H9 (cell line): ENCODE data around the gene MMP2. TPM values are rescaled to one million over a fixed set of nuclear protein-coding genes. Genes with fewer than 3 reads are reported as not detected.

ENCODE experiments used
- DNase-seq: peaks from one replicate; pipeline ENCODE4 v3.0.0-alpha.2; 2017
- H2AFZ ChIP-seq: one replicate; pipeline ENCODE4 v1.6.1; 2013; ENCODE audit warnings: mild to moderate bottlenecking, low read length, control low read depth, moderate library complexity
- H2AK5ac ChIP-seq: 2 replicates; pipeline ENCODE4 v1.6.1; 2013; ENCODE audit warnings: low read length, control low read depth, mixed read lengths; ENCODE audit not compliant: insufficient read length
- H2BK120ac ChIP-seq: one replicate; pipeline ENCODE4 v1.6.1; 2013; ENCODE audit warnings: low read depth, mild to moderate bottlenecking, low read length, control low read depth, inconsistent platforms; ENCODE audit not compliant: poor library complexity, severe bottlenecking
- H2BK12ac ChIP-seq: 2 replicates; pipeline ENCODE4 v1.6.1; 2013; ENCODE audit warnings: low read length, control low read depth, mixed read lengths, low read depth; ENCODE audit not compliant: insufficient read length
- H2BK15ac ChIP-seq: 2 replicates; pipeline ENCODE4 v1.6.1; 2013; ENCODE audit warnings: low read depth, low read length, control low read depth
- H2BK20ac ChIP-seq: one replicate; pipeline ENCODE4 v1.6.1; 2013; ENCODE audit warnings: low read depth, mild to moderate bottlenecking, low read length, control low read depth, inconsistent platforms; ENCODE audit not compliant: poor library complexity, severe bottlenecking
- H2BK5ac ChIP-seq: 2 replicates; pipeline ENCODE4 v1.6.1; 2013; ENCODE audit warnings: low read length, control low read depth, mixed read lengths; ENCODE audit not compliant: insufficient read length
- H3K14ac ChIP-seq: 2 replicates; pipeline ENCODE4 v1.6.1; 2013; ENCODE audit warnings: low read length, control low read depth; ENCODE audit not compliant: insufficient read depth
- H3K18ac ChIP-seq: 2 replicates; pipeline ENCODE4 v1.6.1; 2013; ENCODE audit warnings: low read depth, mild to moderate bottlenecking, mixed read lengths, low read length, control low read depth; ENCODE audit not compliant: insufficient read length
- H3K23ac ChIP-seq: 2 replicates; pipeline ENCODE4 v1.6.1; 2013; ENCODE audit warnings: low read length, control low read depth, mixed read lengths, low read depth; ENCODE audit not compliant: insufficient read length
- H3K23me2 ChIP-seq: 2 replicates; pipeline ENCODE4 v1.6.1; 2013; ENCODE audit warnings: low read depth, mild to moderate bottlenecking, mixed read lengths, low read length, control low read depth; ENCODE audit not compliant: insufficient read length, poor library complexity, severe bottlenecking
- H3K27ac ChIP-seq: 2 replicates; pipeline ENCODE4 v1.5.1; 2013; ENCODE audit warnings: low read length, control low read depth, mixed read lengths, low read depth; ENCODE audit not compliant: insufficient read length
- H3K27me3 ChIP-seq: 2 replicates; pipeline ENCODE4 v1.6.1; 2013; ENCODE audit warnings: low read length, control low read depth, inconsistent platforms; ENCODE audit not compliant: insufficient read depth
- H3K4ac ChIP-seq: 2 replicates; pipeline ENCODE4 v1.6.1; 2013; ENCODE audit warnings: low read depth, mild to moderate bottlenecking, control low read depth, inconsistent platforms, low read length, moderate library complexity
- H3K4me1 ChIP-seq: 2 replicates; pipeline ENCODE4 v1.6.1; 2013; ENCODE audit warnings: low read length, control low read depth, inconsistent platforms; ENCODE audit not compliant: insufficient read depth
- H3K4me2 ChIP-seq: 2 replicates; pipeline ENCODE4 v1.6.1; 2013; ENCODE audit warnings: low read length, control low read depth, mixed read lengths; ENCODE audit not compliant: insufficient read length, insufficient read depth
- H3K56ac ChIP-seq: 2 replicates; pipeline ENCODE4 v1.6.1; 2013; ENCODE audit warnings: low read depth, mild to moderate bottlenecking, mixed read lengths, low read length, control low read depth; ENCODE audit not compliant: insufficient read length
- H3K79me1 ChIP-seq: 2 replicates; pipeline ENCODE4 v1.6.1; 2013; ENCODE audit warnings: low read depth, mild to moderate bottlenecking, moderate library complexity, low read length, control low read depth, inconsistent platforms; ENCODE audit not compliant: insufficient read depth, poor library complexity, severe bottlenecking
- H3K79me2 ChIP-seq: 2 replicates; pipeline ENCODE4 v1.6.1; 2013; ENCODE audit warnings: low read length, control low read depth, inconsistent platforms; ENCODE audit not compliant: insufficient read depth
- H3K9ac ChIP-seq: 2 replicates; pipeline ENCODE4 v1.6.1; 2013; ENCODE audit warnings: low read length, control low read depth, mixed read lengths; ENCODE audit not compliant: insufficient read length; ENCODE audit errors: extremely low read depth
- H3K9me3 ChIP-seq: one replicate; pipeline ENCODE4 v1.6.1; 2013; ENCODE audit warnings: low read depth, low read length, inconsistent platforms; ENCODE audit not compliant: control insufficient read depth
- H3T11ph ChIP-seq: one replicate; pipeline ENCODE4 v1.6.1; 2013; ENCODE audit warnings: mild to moderate bottlenecking, low read length, control low read depth, inconsistent platforms
- H4K20me1 ChIP-seq: one replicate; pipeline ENCODE4 v1.6.1; 2013; ENCODE audit not compliant: control insufficient read depth, insufficient read length, insufficient read depth
- H4K5ac ChIP-seq: 2 replicates; pipeline ENCODE4 v1.6.1; 2013; ENCODE audit warnings: low read depth, mild to moderate bottlenecking, mixed read lengths, low read length, control low read depth; ENCODE audit not compliant: insufficient read length
- H4K8ac ChIP-seq: replicated peaks from 2 replicates; pipeline ENCODE4 v1.6.1; 2013; ENCODE audit warnings: low read length, control low read depth, mixed read lengths, low read depth; ENCODE audit not compliant: insufficient read length
- H4K91ac ChIP-seq: 2 replicates; pipeline ENCODE4 v1.6.1; 2013; ENCODE audit warnings: low read depth, mild to moderate bottlenecking, moderate library complexity, mixed read lengths, low read length, control low read depth; ENCODE audit not compliant: insufficient read length
- H3K27ac Mint-ChIP-seq, 3 experiments: 2 replicates in 2 of 3; 3 replicates in 1 of 3; pipeline ENCODE4 v1.8.0; 2020 to 2021; ENCODE audit warnings: mixed read lengths in 3 of 3, mild to moderate bottlenecking in 1 of 3, moderate library complexity in 1 of 3
- H3K27me3 Mint-ChIP-seq: 2 replicates; pipeline ENCODE4 v1.8.0; 2021; ENCODE audit warnings: low read depth, mild to moderate bottlenecking, moderate library complexity, mixed read lengths
- H3K36me3 Mint-ChIP-seq, 3 experiments: 2 replicates in 2 of 3; 3 replicates in 1 of 3; pipeline ENCODE4 v1.8.0; 2020 to 2021; ENCODE audit warnings: low read depth in 3 of 3, mixed read lengths in 3 of 3; ENCODE audit not compliant: insufficient read depth in 1 of 3
- H3K4me1 Mint-ChIP-seq, 2 experiments: 2 replicates each; pipeline ENCODE4 v1.8.0; 2020; ENCODE audit warnings: mixed read lengths in 2 of 2
- H3K4me3 Mint-ChIP-seq, 2 experiments: 2 replicates in 1 of 2; 3 replicates in 1 of 2; pipeline ENCODE4 v1.8.0; 2020 to 2021; ENCODE audit warnings: mild to moderate bottlenecking in 2 of 2, mixed read lengths in 2 of 2, moderate library complexity in 1 of 2
- H3K9me3 Mint-ChIP-seq, 2 experiments: 2 replicates in 1 of 2; 3 replicates in 1 of 2; pipeline ENCODE4 v1.8.0; 2020; ENCODE audit warnings: mild to moderate bottlenecking in 2 of 2, mixed read lengths in 2 of 2, moderate library complexity in 1 of 2
- CTCF ChIP-seq: fragments of 200-600 bp; sonication (generic); conservative IDR thresholded peaks from 3 replicates; pipeline ENCODE4 v1.8.0; 2021; ENCODE audit warnings: antibody characterized with exemption, mild to moderate bottlenecking
- WGBS: extraction: QIAGEN DNeasy Blood & Tissue Kit; methylation state at CpG from one replicate; pipeline ENCODE4 v1.1.7; 2013; ENCODE audit warnings: missing lambda C conversion rate, low lambda C conversion rate, mixed read lengths; ENCODE audit not compliant: insufficient read length; ENCODE audit errors: extremely low coverage; 5-methylcytosine and 5-hydroxymethylcytosine counted together
- total RNA-seq: library from RNA; stranded (reverse); gene quantifications from 2 replicates; pipeline ENCODE4 v1.2.1, GENCODE V29; 2021

MMP2 gene
- total RNA-seq, 1 experiment from 2014 or later: 23.1 TPM

DNA sequence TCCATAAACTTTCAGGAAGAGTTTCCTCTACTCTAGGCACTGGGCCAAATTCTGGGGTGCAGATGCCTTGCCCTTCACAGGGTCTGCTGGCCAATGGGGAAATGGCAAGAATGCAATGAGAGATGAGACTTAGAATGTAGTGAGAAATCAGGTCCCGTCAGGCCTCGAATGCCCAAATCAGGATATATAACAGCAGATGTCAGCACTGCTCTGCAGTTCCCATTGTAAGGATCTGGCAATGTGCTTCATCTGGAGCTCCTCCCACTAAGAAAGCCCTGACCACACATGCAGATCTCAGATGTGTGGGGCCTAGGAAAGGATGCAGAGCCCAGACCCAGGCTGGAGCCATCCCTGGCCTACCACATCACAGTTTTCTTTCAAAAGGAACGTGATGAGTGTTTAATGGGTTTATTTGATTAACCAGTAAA is 16.0 kb downstream of the MMP2 start:
- Histone ChIP-seq H2BK120ac (no peak overlapping the region), H2AK5ac (no peak overlapping the region), H2BK12ac (no peak overlapping the region), H3K23me2 (no peaks in the 10 kb centered on the region), H4K20me1 (no peaks in the 10 kb centered on the region), H3K23ac (no peak overlapping the region), H3K9ac (no peak overlapping the region), H4K91ac (no peak overlapping the region), H2BK5ac (no peak overlapping the region), H3T11ph (no peak overlapping the region), H3K14ac (no peak overlapping the region), H2BK15ac (no peak overlapping the region), H3K4ac (no peak overlapping the region), H2AFZ (no peak overlapping the region), H3K18ac (no peak overlapping the region), H3K79me1 (no peaks in the 10 kb centered on the region), H3K4me2 (no peak overlapping the region), H3K79me2 (no peaks in the 10 kb centered on the region), H3K27ac (no peak overlapping the region), H3K4me1 (peaks cover 6% of the 10 kb centered on the region; the same call in 1 of the 2 replicates), H3K9me3 (no peaks in the 10 kb centered on the region), H3K56ac (no peak overlapping the region), H3K27me3 (no peaks in the 10 kb centered on the region), H2BK20ac (no peak overlapping the region), H4K5ac (no peak overlapping the region), H4K8ac (no peak overlapping the region)
- WGBS: no CpG with 5 or more reads among the region's 3 CpGs
- DNase-seq: peak; percentile 29
- Mint-ChIP-seq H3K4me1 (peaks cover 11% of the 10 kb centered on the region in 2 experiments), H3K36me3 (peaks cover 0 to 6% (median under 1%) of the 10 kb centered on the region in 3 experiments; a peak in 4 of 7 replicates), H3K27ac (peak overlapping the region in 1 of 3 experiments; percentile 37; a peak in 1 of 7 replicates), H3K27me3 (no peaks in the 10 kb centered on the region), H3K4me3 (no peak overlapping the region), H3K9me3 (no peaks in the 10 kb centered on the region)
- peak; percentile 20; the same call in 1 of the 3 replicates for TF ChIP-seq CTCF
